PC-9 (cell line): ENCODE data around the gene NPFFR1. TPM values are rescaled to one million over a fixed set of nuclear protein-coding genes. Genes with fewer than 3 reads are reported as not detected.
A peak's percentile ranks its signal among the peaks of the same experiment; 100 is the strongest.

Experiments
- BruUV-seq: library from RNA; stranded (reverse); fragments of 400-500 nt; replicated peaks from 2 replicates; lab custom pipeline; 2021; lab: Mats Ljungman, UMichigan
- CTCF ChIA-PET: fragments of 300-600 bp; sonication (Branson Sonifier 250); formaldehyde crosslinking; loops from one replicate; lab custom pipeline; 2022; ENCODE audit warnings: antibody characterized with exemption; lab: Charles Lee
- POLR2A ChIA-PET: fragments of 300-600 bp; sonication (Branson Sonifier 250); formaldehyde crosslinking; loops from one replicate; lab custom pipeline; 2022; ENCODE audit warnings: antibody characterized with exemption; ENCODE audit not compliant: unreplicated experiment; lab: Charles Lee
- DNase-seq, 2 experiments: peaks; one replicate each; pipeline versions ENCODE4 v3.0.0 to v3.0.0-alpha.2; 2015 to 2022; ENCODE audit warnings: mixed read lengths in 1 of 2
- H2AFZ ChIP-seq: fragments of 200-600 bp; sonication (generic); 2 replicates; pipeline ENCODE4 v1.8.1; 2017; ENCODE audit warnings: antibody characterized with exemption
- H3F3A ChIP-seq: fragments of 200-600 bp; sonication (generic); 2 replicates; pipeline ENCODE4 v1.8.1; 2017; ENCODE audit warnings: antibody characterized with exemption, mild to moderate bottlenecking, low read depth; ENCODE audit not compliant: insufficient read depth
- H3K27ac ChIP-seq: fragments of 200-600 bp; sonication (generic); 2 replicates; pipeline ENCODE4 v1.6.1; 2016; ENCODE audit warnings: mixed run types
- H3K27me3 ChIP-seq: fragments of 200-600 bp; sonication (generic); 2 replicates; pipeline ENCODE4 v1.6.1; 2016; ENCODE audit warnings: low read depth, mixed run types; ENCODE audit not compliant: insufficient read depth
- H3K36me3 ChIP-seq: fragments of 200-600 bp; sonication (generic); 2 replicates; pipeline ENCODE4 v1.6.1; 2016; ENCODE audit warnings: low read depth, mixed run types
- H3K4me1 ChIP-seq: fragments of 200-600 bp; sonication (generic); replicated peaks from 2 replicates; pipeline ENCODE4 v1.6.1; 2016; ENCODE audit warnings: mixed run types; ENCODE audit not compliant: insufficient read depth
- H3K4me2 ChIP-seq: fragments of 200-600 bp; sonication (generic); 2 replicates; pipeline ENCODE4 v1.6.1; 2017; ENCODE audit warnings: mixed run types
- H3K4me3 ChIP-seq: fragments of 200-600 bp; sonication (generic); 2 replicates; pipeline ENCODE4 v1.6.1; 2016; ENCODE audit warnings: mixed run types
- H3K79me2 ChIP-seq: fragments of 200-600 bp; sonication (generic); 2 replicates; pipeline ENCODE4 v1.6.1; 2017; ENCODE audit warnings: low read depth, mixed run types
- H3K9me2 ChIP-seq: fragments of 200-600 bp; sonication (generic); 2 replicates; pipeline ENCODE4 v1.8.1; 2017; ENCODE audit warnings: mild to moderate bottlenecking; ENCODE audit not compliant: insufficient read depth
- H3K9me3 ChIP-seq: fragments of 200-600 bp; sonication (generic); 2 replicates; pipeline ENCODE4 v1.8.1; 2016; ENCODE audit warnings: low read depth; ENCODE audit not compliant: insufficient read depth
- H4K20me1 ChIP-seq: fragments of 200-600 bp; sonication (generic); 2 replicates; pipeline ENCODE4 v1.8.1; 2017; ENCODE audit not compliant: insufficient read depth
- CTCF ChIP-seq: fragments of 200-600 bp; sonication (generic); conservative IDR thresholded peaks from 2 replicates; pipeline ENCODE4 v1.6.1; 2017; ENCODE audit warnings: mixed run types, antibody characterized with exemption, mild to moderate bottlenecking, moderate library complexity
- EZH2 ChIP-seq: fragments of 200-600 bp; sonication (generic); IDR thresholded peaks from 2 replicates; pipeline ENCODE4 v1.8.0; 2017; ENCODE audit warnings: antibody characterized with exemption, low read depth
- intact Hi-C: fragments of 100-400 bp; cut with micrococcal nuclease; formaldehyde crosslinking; loops from one replicate; pipeline ENCODE4 v1.10.0; 2022; ENCODE audit not compliant: unreplicated experiment
- total RNA-seq: library from RNA; stranded (reverse); gene quantifications from 2 replicates; pipeline ENCODE4 v1.2.3, GENCODE V29; 2021

The NPFFR1 gene
- total RNA-seq, 1 experiment from 2014 or later = 0.09 TPM

- Histone ChIP-seq H2AFZ (no peak overlapping the region), H3K4me1 (peaks cover 57% of the 10 kb centered on the region), H3K36me3 (no peaks in the 10 kb centered on the region), H4K20me1 (no peaks in the 10 kb centered on the region), H3K27me3 (no peaks in the 10 kb centered on the region), H3K9me2 (no peaks in the 10 kb centered on the region), H3K4me3 (no peak overlapping the region), H3K79me2 (no peaks in the 10 kb centered on the region), H3K4me2 (peak overlapping the region; percentile 51), H3K27ac (no peak overlapping the region; the same call in 1 of the 2 replicates), H3F3A (peaks cover 29% of the 10 kb centered on the region), H3K9me3 (peaks cover under 1% of the 10 kb centered on the region; the same call in 1 of the 2 replicates)
- CTCF ChIA-PET = interaction anchor here (0.7 to 1.2 kb wide), 4 partner anchors 15 to 132 kb away, joined by 3 to 8 read pairs (median 6); no protein-coding TSS in a partner anchor
- BruUV-seq = no TSS peak
- no peak for TF ChIP-seq CTCF
- intact Hi-C loops = loop anchor here (2.0 kb wide), 1 partner anchor 23 kb away; the partner anchor contains the start of gene PPA1
- DNase-seq = peak; percentile 88 to 94
- POLR2A ChIA-PET = interaction anchor here (0.6 to 0.7 kb wide), 4 partner anchors 13 to 1652 kb away, joined by 4 to 17 read pairs (median 14); partner anchors contain the start of gene EIF4EBP2
These were observed 28.2 kb downstream of the NPFFR1 start for GRCh38 chr10:70255329-70256299.

GRCh38 chr10:70254778-70255328 is 29.0 kb downstream of the NPFFR1 start:
- CTCF ChIA-PET = interaction anchor here (1.2 kb wide), 1 partner anchor 33 kb away, joined by 3 read pairs; no protein-coding TSS in a partner anchor

More at GRCh38 chr10:70254778-70255328, 29.0 kb downstream of the NPFFR1 start:
- no peak for TF ChIP-seq CTCF
- TF ChIP-seq EZH2 = no peak
- Histone ChIP-seq H4K20me1 (no peaks in the 10 kb centered on the region), H3K9me2 (no peaks in the 10 kb centered on the region), H3K27ac (no peak overlapping the region), H3F3A (peaks cover 29% of the 10 kb centered on the region), H3K9me3 (no peaks in the 10 kb centered on the region), H3K36me3 (no peaks in the 10 kb centered on the region), H3K4me2 (no peak overlapping the region), H2AFZ (no peak overlapping the region), H3K79me2 (no peaks in the 10 kb centered on the region), H3K4me1 (peaks cover 55% of the 10 kb centered on the region), H3K27me3 (no peaks in the 10 kb centered on the region), H3K4me3 (no peak overlapping the region)
- POLR2A ChIA-PET = interaction anchor here (0.6 kb wide), 2 partner anchors 12 to 125 kb away, joined by 3 read pairs; no protein-coding TSS in a partner anchor
- intact Hi-C loops = no loop called here
- no peak for DNase-seq
- no TSS peak for BruUV-seq
